GM23338 (cell line): ENCODE measurements around the gene ARHGAP28. TPM values are rescaled to one million over a fixed set of nuclear protein-coding genes. Genes with fewer than 3 reads are reported as not detected.

ENCODE experiments used
- ATAC-seq: fragments of 200-7000 bp; cut with Tn5 transposase; 3 replicates; pipeline ENCODE4 v1.9.1; 2020
- DNase-seq: peaks from one replicate; pipeline ENCODE4 v3.0.0-alpha.2; 2015; ENCODE audit warnings: low spot score
- H2AFZ ChIP-seq: fragments of 200-600 bp; sonication (generic); 2 replicates; pipeline ENCODE4 v1.8.0; 2016; ENCODE audit warnings: antibody characterized with exemption, mild to moderate bottlenecking, moderate library complexity
- H3F3A ChIP-seq: fragments of 200-600 bp; sonication (generic); replicated peaks from 2 replicates; pipeline ENCODE4 v1.8.0; 2017; ENCODE audit warnings: antibody characterized with exemption, mixed run types, low read depth
- H3K27ac ChIP-seq: fragments of 200-600 bp; sonication (generic); 2 replicates; pipeline ENCODE4 v1.6.1; 2016; ENCODE audit warnings: low read depth
- H3K27me3 ChIP-seq: fragments of 200-600 bp; sonication (generic); 2 replicates; pipeline ENCODE4 v1.8.0; 2016; ENCODE audit warnings: mild to moderate bottlenecking, mixed run types, moderate library complexity; ENCODE audit not compliant: insufficient read depth
- H3K36me3 ChIP-seq: fragments of 200-600 bp; sonication (generic); 2 replicates; pipeline ENCODE4 v1.8.0; 2016; ENCODE audit warnings: mild to moderate bottlenecking; ENCODE audit not compliant: insufficient read depth
- H3K4me1 ChIP-seq: fragments of 200-600 bp; sonication (generic); 2 replicates; pipeline ENCODE4 v1.8.0; 2016; ENCODE audit warnings: mild to moderate bottlenecking, moderate library complexity; ENCODE audit not compliant: insufficient read depth
- H3K4me2 ChIP-seq: fragments of 200-600 bp; sonication (generic); 2 replicates; pipeline ENCODE4 v1.7.1; 2017; ENCODE audit warnings: mixed run types
- H3K4me3 ChIP-seq: fragments of 200-600 bp; sonication (generic); 2 replicates; pipeline ENCODE4 v1.6.1; 2016; ENCODE audit warnings: mixed run types
- H3K79me2 ChIP-seq: fragments of 200-600 bp; sonication (generic); replicated peaks from 2 replicates; pipeline ENCODE4 v1.8.0; 2017; ENCODE audit warnings: mild to moderate bottlenecking; ENCODE audit not compliant: insufficient read depth
- H3K9me2 ChIP-seq: fragments of 200-600 bp; sonication (generic); 2 replicates; pipeline ENCODE4 v1.8.0; 2017; ENCODE audit not compliant: insufficient read depth
- H4K20me1 ChIP-seq: fragments of 200-600 bp; sonication (generic); replicated peaks from 2 replicates; pipeline ENCODE4 v1.8.0; 2017; ENCODE audit warnings: mild to moderate bottlenecking; ENCODE audit not compliant: insufficient read depth
- H3K27ac Mint-ChIP-seq: 2 replicates; pipeline ENCODE4 v1.8.0; 2020; ENCODE audit warnings: inconsistent platforms, mild to moderate bottlenecking, moderate library complexity, mixed read lengths
- H3K27me3 Mint-ChIP-seq: 3 replicates; pipeline ENCODE4 v1.8.0; 2022; ENCODE audit warnings: low read depth, mild to moderate bottlenecking, moderate library complexity, mixed read lengths, inconsistent platforms; ENCODE audit not compliant: insufficient read depth, poor library complexity
- H3K36me3 Mint-ChIP-seq: 3 replicates; pipeline ENCODE4 v1.8.0; 2021; ENCODE audit warnings: low read depth, mild to moderate bottlenecking, inconsistent platforms, moderate library complexity, mixed read lengths
- H3K4me1 Mint-ChIP-seq: 3 replicates; pipeline ENCODE4 v1.8.0; 2020; ENCODE audit warnings: mild to moderate bottlenecking, inconsistent platforms, mixed read lengths
- H3K4me3 Mint-ChIP-seq: 3 replicates; pipeline ENCODE4 v1.8.0; 2021; ENCODE audit warnings: moderate library complexity, mild to moderate bottlenecking, inconsistent platforms, mixed read lengths
- H3K9me3 Mint-ChIP-seq: 3 replicates; pipeline ENCODE4 v1.8.0; 2020; ENCODE audit warnings: moderate library complexity, mild to moderate bottlenecking, inconsistent platforms, mixed read lengths
- EZH2 ChIP-seq: fragments of 200-600 bp; sonication (generic); IDR thresholded peaks from one replicate; pipeline ENCODE4 v1.8.0; 2017; ENCODE audit warnings: antibody characterized with exemption, mild to moderate bottlenecking, low read depth; ENCODE audit not compliant: unreplicated experiment
- EZH2phosphoT487 ChIP-seq: fragments of 200-600 bp; sonication (generic); IDR thresholded peaks from one replicate; pipeline ENCODE4 v1.8.1; 2018; ENCODE audit warnings: antibody characterized with exemption; ENCODE audit not compliant: unreplicated experiment
- JUNB ChIP-seq: IDR thresholded peaks from one replicate; pipeline ENCODE4 v1.6.1; 2016; ENCODE audit warnings: antibody characterized with exemption; ENCODE audit not compliant: unreplicated experiment
- NANOG ChIP-seq: IDR thresholded peaks from 2 replicates; pipeline ENCODE4 v1.6.1; 2016; ENCODE audit warnings: antibody characterized with exemption, borderline replicate concordance
- POLR2AphosphoS5 ChIP-seq: IDR thresholded peaks from 2 replicates; pipeline ENCODE4 v1.6.1; 2016; ENCODE audit warnings: antibody characterized with exemption, low read depth
- STAT1 ChIP-seq: IDR thresholded peaks from one replicate; pipeline ENCODE4 v1.6.1; 2016; ENCODE audit warnings: antibody characterized with exemption; ENCODE audit not compliant: unreplicated experiment
- ZNF114 ChIP-seq: fragments of 250-450 bp; sonication (Bioruptor Pico); IDR thresholded peaks from 2 replicates; pipeline ENCODE4 v1.5.0; 2020; ENCODE audit warnings: mild to moderate bottlenecking, moderate library complexity
- ZNF331 ChIP-seq: fragments of 250-450 bp; sonication (Bioruptor Pico); IDR thresholded peaks from 2 replicates; pipeline ENCODE4 v1.5.0; 2020; ENCODE audit warnings: low read depth, mild to moderate bottlenecking, moderate library complexity
- polyA plus RNA-seq: library from polyadenylated mRNA; unstranded; fragments of >200 nt; fragmentation: Nextera tagmentation; extraction: Ambion mirVana; gene quantifications from 2 replicates; pipeline ENCODE4 v1.2.1, GENCODE V29; 2016
- total RNA-seq: library from RNA; depleted of rRNA; stranded (reverse); fragments of >200 nt; shearing (Covaris generic); gene quantifications from 2 replicates; pipeline ENCODE4 v1.2.3, GENCODE V29; 2014
- TF ChIP-seq, protein P1 (sequence below): IDR thresholded peaks from 2 replicates; pipeline ENCODE4 v1.6.1; 2016; ENCODE audit warnings: antibody characterized with exemption
- TF ChIP-seq, protein P2 (sequence below), 2 experiments: fragments of 200-600 bp in 1 of 2; sonication (generic) in 1 of 2; conservative IDR thresholded peaks; 2 replicates each; pipeline versions ENCODE4 v1.5.1 to v1.6.1; 2016 to 2017; ENCODE audit warnings: antibody characterized with exemption in 2 of 2, low read depth in 2 of 2, mild to moderate bottlenecking in 2 of 2, moderate library complexity in 1 of 2
- TF ChIP-seq, protein P3 (sequence below): fragments of 250-450 bp; sonication (Bioruptor Pico); IDR thresholded peaks from 2 replicates; pipeline ENCODE4 v1.5.0; 2020; ENCODE audit warnings: mild to moderate bottlenecking, moderate library complexity
- TF ChIP-seq, protein P4 (sequence below): IDR thresholded peaks from one replicate; pipeline ENCODE4 v1.6.1; 2018; ENCODE audit warnings: antibody characterized with exemption; ENCODE audit not compliant: unreplicated experiment

Gene ARHGAP28
- total and polyA plus RNA-seq, 2 experiments from 2014 or later: 2.8 to 9.6 TPM

DNA sequence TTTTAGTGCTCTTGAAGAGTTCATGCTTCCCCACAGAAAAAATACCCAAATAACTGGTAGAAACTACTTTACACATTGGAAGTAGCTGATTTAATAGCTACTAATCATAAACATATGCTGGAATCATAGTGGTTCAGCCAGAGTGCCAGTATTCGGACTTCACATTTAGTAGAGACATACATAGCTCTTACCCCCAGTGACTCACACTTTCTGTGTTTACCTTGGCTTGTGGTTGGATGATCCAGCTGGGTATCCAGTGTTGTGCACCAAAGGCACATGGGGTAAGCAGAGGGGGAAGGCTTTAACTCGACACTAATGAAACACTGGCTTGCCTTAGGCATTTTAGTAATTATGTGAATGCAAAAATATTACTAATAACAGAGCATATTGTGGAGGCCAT lies 18.1 kb downstream of the ARHGAP28 start:
- H3K27me3 Mint-ChIP-seq: no peaks in the 10 kb centered on the region
- peaks cover 31% of the 10 kb centered on the region for H3K4me1 Mint-ChIP-seq
- Histone ChIP-seq H4K20me1 (no peaks in the 10 kb centered on the region), H3K9me2 (no peaks in the 10 kb centered on the region), H2AFZ (no peak overlapping the region), H3K4me3 (no peak overlapping the region), H3K27me3 (no peaks in the 10 kb centered on the region), H3K79me2 (no peaks in the 10 kb centered on the region), H3K27ac (no peak overlapping the region), H3K4me2 (no peak overlapping the region), H3K4me1 (peaks cover 10% of the 10 kb centered on the region; the same call in 1 of the 2 replicates), H3K36me3 (no peaks in the 10 kb centered on the region), H3F3A (no peaks in the 10 kb centered on the region)
- no peak overlapping the region for H3K27ac Mint-ChIP-seq
- no peak for TF ChIP-seq STAT1
- no peak for TF ChIP-seq EZH2phosphoT487
- TF ChIP-seq, protein P1, sequence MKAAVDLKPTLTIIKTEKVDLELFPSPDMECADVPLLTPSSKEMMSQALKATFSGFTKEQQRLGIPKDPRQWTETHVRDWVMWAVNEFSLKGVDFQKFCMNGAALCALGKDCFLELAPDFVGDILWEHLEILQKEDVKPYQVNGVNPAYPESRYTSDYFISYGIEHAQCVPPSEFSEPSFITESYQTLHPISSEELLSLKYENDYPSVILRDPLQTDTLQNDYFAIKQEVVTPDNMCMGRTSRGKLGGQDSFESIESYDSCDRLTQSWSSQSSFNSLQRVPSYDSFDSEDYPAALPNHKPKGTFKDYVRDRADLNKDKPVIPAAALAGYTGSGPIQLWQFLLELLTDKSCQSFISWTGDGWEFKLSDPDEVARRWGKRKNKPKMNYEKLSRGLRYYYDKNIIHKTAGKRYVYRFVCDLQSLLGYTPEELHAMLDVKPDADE: no peak
- TF ChIP-seq, protein P2, sequence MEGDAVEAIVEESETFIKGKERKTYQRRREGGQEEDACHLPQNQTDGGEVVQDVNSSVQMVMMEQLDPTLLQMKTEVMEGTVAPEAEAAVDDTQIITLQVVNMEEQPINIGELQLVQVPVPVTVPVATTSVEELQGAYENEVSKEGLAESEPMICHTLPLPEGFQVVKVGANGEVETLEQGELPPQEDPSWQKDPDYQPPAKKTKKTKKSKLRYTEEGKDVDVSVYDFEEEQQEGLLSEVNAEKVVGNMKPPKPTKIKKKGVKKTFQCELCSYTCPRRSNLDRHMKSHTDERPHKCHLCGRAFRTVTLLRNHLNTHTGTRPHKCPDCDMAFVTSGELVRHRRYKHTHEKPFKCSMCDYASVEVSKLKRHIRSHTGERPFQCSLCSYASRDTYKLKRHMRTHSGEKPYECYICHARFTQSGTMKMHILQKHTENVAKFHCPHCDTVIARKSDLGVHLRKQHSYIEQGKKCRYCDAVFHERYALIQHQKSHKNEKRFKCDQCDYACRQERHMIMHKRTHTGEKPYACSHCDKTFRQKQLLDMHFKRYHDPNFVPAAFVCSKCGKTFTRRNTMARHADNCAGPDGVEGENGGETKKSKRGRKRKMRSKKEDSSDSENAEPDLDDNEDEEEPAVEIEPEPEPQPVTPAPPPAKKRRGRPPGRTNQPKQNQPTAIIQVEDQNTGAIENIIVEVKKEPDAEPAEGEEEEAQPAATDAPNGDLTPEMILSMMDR (conservative IDR thresholded peaks at IDR 0.05; ENCODE audit: low read depth in 2 of 2): no peak
- TF ChIP-seq ZNF114 (CRISPR knock-in tag): no peak
- TF ChIP-seq, protein P3, sequence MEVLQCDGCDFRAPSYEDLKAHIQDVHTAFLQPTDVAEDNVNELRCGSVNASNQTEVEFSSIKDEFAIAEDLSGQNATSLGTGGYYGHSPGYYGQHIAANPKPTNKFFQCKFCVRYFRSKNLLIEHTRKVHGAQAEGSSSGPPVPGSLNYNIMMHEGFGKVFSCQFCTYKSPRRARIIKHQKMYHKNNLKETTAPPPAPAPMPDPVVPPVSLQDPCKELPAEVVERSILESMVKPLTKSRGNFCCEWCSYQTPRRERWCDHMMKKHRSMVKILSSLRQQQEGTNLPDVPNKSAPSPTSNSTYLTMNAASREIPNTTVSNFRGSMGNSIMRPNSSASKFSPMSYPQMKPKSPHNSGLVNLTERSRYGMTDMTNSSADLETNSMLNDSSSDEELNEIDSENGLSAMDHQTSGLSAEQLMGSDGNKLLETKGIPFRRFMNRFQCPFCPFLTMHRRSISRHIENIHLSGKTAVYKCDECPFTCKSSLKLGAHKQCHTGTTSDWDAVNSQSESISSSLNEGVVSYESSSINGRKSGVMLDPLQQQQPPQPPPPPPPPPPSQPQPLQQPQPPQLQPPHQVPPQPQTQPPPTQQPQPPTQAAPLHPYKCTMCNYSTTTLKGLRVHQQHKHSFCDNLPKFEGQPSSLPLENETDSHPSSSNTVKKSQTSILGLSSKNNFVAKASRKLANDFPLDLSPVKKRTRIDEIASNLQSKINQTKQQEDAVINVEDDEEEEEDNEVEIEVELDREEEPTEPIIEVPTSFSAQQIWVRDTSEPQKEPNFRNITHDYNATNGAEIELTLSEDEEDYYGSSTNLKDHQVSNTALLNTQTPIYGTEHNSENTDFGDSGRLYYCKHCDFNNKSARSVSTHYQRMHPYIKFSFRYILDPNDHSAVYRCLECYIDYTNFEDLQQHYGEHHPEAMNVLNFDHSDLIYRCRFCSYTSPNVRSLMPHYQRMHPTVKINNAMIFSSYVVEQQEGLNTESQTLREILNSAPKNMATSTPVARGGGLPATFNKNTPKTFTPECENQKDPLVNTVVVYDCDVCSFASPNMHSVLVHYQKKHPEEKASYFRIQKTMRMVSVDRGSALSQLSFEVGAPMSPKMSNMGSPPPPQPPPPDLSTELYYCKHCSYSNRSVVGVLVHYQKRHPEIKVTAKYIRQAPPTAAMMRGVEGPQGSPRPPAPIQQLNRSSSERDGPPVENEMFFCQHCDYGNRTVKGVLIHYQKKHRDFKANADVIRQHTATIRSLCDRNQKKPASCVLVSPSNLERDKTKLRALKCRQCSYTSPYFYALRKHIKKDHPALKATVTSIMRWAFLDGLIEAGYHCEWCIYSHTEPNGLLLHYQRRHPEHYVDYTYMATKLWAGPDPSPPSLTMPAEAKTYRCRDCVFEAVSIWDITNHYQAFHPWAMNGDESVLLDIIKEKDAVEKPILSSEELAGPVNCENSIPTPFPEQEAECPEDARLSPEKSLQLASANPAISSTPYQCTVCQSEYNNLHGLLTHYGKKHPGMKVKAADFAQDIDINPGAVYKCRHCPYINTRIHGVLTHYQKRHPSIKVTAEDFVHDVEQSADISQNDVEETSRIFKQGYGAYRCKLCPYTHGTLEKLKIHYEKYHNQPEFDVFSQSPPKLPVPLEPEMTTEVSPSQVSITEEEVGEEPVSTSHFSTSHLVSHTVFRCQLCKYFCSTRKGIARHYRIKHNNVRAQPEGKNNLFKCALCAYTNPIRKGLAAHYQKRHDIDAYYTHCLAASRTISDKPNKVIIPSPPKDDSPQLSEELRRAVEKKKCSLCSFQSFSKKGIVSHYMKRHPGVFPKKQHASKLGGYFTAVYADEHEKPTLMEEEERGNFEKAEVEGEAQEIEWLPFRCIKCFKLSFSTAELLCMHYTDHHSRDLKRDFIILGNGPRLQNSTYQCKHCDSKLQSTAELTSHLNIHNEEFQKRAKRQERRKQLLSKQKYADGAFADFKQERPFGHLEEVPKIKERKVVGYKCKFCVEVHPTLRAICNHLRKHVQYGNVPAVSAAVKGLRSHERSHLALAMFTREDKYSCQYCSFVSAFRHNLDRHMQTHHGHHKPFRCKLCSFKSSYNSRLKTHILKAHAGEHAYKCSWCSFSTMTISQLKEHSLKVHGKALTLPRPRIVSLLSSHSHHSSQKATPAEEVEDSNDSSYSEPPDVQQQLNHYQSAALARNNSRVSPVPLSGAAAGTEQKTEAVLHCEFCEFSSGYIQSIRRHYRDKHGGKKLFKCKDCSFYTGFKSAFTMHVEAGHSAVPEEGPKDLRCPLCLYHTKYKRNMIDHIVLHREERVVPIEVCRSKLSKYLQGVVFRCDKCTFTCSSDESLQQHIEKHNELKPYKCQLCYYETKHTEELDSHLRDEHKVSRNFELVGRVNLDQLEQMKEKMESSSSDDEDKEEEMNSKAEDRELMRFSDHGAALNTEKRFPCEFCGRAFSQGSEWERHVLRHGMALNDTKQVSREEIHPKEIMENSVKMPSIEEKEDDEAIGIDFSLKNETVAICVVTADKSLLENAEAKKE (CRISPR knock-in tag): no peak
- TF ChIP-seq, protein P4, sequence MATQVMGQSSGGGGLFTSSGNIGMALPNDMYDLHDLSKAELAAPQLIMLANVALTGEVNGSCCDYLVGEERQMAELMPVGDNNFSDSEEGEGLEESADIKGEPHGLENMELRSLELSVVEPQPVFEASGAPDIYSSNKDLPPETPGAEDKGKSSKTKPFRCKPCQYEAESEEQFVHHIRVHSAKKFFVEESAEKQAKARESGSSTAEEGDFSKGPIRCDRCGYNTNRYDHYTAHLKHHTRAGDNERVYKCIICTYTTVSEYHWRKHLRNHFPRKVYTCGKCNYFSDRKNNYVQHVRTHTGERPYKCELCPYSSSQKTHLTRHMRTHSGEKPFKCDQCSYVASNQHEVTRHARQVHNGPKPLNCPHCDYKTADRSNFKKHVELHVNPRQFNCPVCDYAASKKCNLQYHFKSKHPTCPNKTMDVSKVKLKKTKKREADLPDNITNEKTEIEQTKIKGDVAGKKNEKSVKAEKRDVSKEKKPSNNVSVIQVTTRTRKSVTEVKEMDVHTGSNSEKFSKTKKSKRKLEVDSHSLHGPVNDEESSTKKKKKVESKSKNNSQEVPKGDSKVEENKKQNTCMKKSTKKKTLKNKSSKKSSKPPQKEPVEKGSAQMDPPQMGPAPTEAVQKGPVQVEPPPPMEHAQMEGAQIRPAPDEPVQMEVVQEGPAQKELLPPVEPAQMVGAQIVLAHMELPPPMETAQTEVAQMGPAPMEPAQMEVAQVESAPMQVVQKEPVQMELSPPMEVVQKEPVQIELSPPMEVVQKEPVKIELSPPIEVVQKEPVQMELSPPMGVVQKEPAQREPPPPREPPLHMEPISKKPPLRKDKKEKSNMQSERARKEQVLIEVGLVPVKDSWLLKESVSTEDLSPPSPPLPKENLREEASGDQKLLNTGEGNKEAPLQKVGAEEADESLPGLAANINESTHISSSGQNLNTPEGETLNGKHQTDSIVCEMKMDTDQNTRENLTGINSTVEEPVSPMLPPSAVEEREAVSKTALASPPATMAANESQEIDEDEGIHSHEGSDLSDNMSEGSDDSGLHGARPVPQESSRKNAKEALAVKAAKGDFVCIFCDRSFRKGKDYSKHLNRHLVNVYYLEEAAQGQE: no peak
- no peak for TF ChIP-seq JUNB
- no peak for TF ChIP-seq ZNF331 (CRISPR knock-in tag)
- TF ChIP-seq NANOG: no peak
- no peak for TF ChIP-seq POLR2AphosphoS5
- no peak for TF ChIP-seq EZH2
- no peak overlapping the region for H3K4me3 Mint-ChIP-seq
- peaks cover 14% of the 10 kb centered on the region for H3K36me3 Mint-ChIP-seq
- peaks cover 11% of the 10 kb centered on the region for H3K9me3 Mint-ChIP-seq
- DNase-seq: no peak
- no peak for ATAC-seq
